RPMI8226 (cell line): Measurements from ENCODE around the gene TNN.
"Not testable (repeated sequence)": the region's sequence is repeated elsewhere in the genome, so short reads cannot be mapped to it uniquely, and the experiment has no call there.

ENCODE experiments used
- DNase-seq: peaks from one replicate; pipeline ENCODE4 v3.0.0-alpha.2; 2015

The TNN gene

DNA sequence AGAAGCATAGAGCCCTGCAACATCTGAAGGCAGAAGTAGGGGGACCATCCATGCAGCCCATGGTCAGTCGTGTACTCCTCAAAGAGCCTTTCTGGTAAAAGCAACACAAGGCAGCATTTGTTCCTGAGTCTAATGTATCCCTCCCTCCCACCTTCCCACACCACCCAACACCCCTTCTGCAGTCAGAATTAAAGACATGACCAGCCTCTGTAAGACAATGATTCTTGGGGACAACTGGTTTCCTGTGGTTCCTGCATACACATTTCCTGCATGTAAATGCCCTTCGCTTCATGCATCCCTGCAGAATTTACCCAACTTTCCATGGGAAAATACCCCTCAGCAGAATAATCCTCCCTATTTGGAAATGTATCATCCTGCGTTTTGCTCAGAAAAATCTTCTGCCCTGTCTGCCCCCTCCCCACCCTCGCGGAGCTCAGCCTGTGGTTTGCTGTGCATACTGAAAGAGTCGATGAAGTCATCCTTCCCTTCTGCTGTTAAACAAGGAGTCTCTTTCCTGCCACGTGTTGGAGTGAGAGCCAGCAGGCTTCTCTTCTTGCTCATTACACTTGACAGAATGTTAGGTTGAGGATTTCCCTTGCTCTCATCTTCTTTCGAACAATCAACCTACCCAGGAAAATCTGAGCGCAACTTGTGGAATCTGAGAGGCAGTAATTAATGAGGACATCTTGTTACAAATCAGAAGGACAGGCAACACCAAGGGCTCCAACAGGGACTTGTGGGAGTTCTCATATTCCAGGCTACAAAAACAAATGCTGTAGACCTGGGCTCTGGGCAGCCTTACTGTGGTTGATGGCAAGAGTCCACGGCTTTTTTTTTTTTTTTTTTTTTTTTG, 4.7 kb downstream of the TNN start:
- DNase-seq: peak; percentile 77

DNA sequence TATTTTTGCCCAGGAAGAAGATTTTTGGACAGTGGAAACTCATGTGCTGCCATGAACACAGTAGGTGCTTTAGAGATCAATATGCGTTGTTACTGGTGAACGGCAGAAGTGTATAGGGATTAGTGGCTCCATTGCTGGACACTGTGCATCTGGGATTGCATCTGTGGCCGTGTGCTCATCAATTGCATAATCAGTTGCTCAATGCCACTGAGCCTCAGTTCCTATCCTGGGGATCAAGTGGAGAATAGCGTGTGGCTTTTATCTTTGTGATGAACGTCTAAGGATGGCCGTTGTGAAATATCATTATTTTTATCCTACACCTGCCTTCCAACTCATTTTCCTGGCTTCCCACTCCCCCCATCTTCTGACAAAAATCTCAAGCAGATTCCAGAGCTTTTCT, 5.4 kb downstream of the TNN start:
- no peak for DNase-seq

DNA sequence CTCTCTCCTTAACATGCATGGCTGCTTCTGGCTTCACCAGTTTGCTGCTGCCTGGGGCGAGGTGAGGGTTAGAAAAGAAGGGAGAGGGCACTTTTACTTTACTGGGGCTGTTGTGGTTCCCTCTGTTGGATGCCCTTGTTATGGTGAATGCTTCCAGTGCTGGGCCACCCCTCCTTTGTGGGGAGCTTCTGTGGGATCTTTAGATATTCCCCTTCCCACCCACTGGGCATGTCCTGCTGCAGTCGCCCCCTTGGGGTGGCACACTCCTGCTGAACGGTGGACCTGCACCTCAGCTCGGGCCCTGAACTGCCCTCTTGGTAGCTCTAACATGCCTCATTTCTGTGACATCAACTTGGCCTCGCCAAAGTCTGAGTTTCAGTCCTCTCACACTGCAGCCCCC, 6.0 kb downstream of the TNN start:
- DNase-seq: no peak

DNA sequence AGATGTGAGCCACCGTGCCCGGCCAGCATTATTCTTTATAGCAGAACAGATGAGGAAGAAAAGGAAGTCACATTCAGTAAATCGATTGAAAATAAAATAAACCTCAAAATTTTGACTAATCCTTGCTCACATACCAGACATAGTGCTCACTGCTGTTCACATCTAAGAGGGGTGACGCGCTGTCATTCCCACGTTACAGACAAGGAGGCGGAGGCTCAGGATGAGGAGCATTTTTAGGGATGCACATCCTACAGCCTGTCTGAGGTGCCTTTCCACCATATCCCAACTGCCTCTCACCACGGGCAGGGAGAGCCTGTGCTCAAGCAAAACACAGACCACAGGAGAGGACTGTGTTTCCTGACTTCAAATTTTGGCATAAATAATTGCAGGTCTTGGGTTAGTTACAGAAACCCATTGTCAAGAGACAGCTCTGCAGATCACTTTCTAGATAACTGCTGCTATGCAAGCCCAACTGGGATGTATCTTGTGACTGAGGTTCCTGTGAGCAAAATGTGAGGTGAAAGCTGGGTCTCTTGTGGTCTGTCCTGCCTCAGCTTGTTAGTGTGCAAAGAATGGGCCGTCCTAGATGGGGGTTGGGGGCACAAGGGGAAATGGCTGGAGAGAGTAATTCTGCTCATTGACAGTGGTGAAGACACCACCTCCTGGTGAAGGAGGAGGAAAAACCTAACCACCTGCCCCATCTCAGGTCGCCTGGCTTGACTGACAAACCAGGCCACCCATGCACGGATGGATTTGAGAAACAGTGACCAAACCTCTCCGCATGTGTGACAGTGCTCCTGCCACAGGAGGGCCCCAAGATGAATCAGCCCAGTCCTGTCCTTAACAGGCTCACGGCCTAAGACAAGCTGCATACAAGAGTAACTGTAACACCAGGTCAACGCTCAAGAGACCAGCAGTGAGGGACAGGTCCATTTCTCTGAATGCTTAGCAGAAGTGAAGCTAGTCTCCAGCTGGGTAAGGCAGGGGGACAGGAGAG, 8.2 kb downstream of the TNN start:
- no peak for DNase-seq

DNA sequence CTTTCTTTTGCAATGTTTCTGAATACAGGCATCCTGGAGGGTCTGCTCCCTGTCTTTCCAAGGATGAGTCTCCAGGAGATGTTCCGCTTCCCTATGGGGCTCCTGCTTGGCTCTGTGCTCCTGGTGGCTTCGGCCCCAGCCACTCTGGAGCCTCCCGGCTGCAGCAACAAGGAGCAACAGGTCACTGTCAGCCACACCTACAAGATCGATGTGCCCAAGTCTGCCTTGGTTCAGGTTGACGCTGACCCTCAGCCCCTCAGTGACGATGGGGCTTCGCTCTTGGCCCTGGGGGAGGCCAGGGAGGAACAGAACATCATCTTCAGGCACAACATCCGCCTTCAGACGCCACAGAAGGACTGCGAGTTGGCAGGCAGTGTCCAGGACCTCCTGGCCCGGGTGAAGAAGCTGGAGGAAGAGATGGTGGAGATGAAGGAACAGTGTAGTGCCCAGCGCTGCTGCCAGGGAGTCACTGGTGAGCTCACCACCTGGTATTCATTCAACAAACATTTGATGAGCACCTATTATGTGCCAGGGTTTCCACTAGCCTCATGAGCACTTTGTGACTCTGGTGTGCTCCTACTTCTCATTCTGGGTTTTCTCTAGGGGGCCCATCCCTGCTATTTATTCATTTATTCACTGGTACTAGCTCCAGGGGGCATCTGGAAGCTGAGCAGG, 9.9 kb downstream of the TNN start:
- DNase-seq: no peak

DNA sequence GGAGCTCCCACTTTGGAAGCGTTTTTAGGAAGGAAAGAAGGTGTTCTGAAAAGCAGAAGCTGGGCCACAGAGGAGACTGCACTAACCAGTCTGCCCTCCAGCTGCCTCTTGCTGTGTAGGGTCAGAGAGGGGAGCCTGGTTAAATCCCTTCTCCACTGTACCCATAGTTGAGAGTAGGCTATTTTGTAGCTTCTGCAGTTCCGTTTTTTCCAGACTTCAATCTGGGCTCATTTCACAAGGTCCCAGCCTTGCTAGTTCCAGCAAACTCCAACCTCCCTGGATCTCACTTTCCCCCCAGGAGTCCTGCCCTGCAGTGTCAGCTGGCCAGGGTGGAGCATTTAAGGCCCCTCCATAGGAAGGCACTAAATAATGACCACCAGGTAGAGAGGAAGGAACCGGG, 11.0 kb downstream of the TNN start:
- no peak for DNase-seq

DNA sequence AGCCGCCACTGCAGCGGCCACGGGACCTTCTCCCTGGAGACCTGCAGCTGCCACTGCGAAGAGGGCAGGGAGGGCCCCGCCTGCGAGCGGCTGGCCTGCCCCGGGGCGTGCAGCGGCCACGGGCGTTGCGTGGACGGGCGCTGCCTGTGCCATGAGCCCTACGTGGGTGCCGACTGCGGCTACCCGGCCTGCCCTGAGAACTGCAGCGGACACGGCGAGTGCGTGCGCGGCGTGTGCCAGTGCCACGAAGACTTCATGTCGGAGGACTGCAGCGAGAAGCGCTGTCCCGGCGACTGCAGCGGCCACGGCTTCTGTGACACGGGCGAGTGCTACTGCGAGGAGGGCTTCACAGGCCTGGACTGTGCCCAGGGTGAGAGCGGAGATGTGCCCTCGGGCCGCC, 11.7 kb downstream of the TNN start:
- no peak for DNase-seq

DNA sequence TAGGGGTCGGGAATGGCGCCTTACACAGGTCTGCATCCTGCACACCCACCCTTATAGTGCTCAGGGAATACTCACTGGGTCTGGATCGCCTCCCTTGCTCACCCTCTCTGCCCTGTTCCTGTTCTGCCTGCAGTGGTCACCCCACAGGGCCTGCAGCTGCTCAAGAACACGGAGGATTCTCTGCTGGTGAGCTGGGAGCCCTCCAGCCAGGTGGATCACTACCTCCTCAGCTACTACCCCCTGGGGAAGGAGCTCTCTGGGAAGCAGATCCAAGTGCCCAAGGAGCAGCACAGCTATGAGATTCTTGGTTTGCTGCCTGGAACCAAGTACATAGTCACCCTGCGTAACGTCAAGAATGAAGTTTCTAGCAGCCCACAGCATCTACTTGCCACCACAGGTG, 12.4 kb downstream of the TNN start:
- DNase-seq: no peak

DNA sequence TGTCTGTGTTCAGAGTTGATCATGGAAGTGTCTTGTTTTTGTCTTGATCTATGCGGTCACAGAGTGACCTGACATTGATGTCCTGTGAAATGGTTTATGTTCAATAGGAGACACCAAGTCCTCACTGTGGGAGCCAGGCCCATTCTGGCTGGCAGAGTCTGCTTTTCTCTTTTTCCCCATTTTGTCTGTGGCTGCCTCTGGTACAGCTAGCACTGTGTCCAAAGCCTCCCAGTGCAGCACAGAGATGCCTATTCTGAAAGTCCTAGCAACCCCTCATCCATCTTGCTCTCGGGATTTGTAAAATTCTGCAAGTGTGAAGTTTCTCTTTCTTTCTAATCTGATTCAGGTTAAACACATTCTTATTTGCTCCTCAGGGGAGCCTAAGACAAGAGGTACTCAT, 14.3 kb downstream of the TNN start:
- peak; percentile 1 for DNase-seq

DNA sequence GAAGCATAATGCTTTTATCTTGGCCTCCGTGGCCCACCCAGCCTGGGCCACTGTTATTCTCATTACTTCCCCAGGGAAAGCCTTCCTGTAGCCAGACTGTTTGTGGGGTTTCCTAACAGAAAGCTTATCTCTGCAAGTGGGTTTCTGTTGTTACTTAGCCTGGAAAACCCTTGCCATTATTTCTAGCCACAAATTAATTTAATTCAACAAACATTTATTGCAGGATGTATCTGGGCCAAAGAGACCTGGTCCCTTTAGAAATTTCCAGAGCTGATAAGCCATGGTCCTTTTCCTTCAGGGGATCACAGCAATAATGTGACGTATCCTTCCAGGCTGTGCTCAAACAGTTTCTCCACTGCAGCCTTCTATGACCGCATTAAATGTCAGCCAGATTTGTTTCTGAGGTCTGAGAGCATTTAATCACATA, 20.9 kb downstream of the TNN start:
- no peak for DNase-seq

DNA sequence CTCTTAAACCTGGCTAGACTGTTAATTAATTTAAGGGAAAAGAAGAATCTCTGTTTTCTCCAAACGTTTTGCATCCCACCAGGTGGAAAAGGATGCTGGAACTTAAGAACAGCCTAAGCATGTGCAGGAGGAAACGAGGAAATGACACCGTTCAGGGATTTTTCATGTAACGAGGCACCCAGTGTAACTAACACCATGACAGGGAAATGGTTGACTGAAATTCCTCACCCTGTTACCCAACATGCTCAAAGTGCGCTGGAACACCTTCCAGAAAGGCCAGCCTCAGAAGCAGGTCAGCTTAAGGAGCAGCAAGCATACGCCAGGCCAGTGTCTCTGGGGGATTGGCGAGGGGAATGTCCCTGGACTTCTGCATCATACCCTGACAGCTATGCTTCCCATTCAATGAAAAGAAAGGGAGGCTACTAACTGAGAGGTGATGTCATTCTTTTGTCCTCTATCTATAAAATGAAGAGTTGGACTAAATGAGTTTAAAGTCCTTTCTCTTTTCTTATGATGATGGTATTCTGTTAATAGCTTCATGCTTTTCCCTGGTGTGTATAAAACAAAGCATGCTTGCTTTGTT, 21.6 kb downstream of the TNN start:
- peak; percentile 1 for DNase-seq

DNA sequence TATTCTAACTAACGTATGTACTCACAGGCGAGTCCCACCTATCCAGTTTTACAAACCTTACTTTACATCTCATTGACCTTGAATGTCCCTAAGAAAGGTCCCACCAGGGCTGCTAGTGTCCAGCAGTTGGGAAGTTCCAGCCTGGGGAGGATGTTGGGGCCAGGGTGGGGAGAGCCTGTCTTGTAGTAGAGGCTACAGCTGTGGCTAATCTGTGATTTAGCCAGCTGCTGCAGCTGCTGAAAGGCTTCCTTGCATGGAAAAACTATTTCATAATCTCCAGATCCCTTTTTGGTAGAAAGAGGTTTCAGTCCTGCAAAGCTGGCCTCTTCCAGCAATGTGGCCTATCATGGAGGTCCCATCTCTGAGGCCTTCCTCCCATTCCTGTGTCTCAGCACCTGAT, 23.1 kb downstream of the TNN start:
- DNase-seq: peak; percentile 0

DNA sequence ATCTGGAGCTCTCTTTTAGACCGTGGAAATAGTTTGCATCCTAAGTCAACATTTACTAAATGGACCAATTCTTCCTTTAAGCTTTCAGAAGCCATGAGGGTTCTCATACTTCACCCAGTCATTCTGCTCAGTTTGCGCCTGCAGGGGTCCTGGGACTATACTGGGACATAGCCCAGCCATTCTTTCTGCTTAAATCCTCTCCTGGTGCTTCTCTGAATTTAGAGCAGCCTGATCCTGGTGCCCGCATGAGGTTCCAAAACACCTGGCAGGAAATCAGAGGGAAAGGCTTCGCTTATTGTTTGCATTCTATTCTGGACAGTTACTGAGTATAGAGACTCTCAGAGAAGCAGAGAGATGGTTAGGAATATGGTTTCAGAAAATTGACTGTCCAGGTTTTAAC, 27.0 kb downstream of the TNN start:
- no peak for DNase-seq

DNA sequence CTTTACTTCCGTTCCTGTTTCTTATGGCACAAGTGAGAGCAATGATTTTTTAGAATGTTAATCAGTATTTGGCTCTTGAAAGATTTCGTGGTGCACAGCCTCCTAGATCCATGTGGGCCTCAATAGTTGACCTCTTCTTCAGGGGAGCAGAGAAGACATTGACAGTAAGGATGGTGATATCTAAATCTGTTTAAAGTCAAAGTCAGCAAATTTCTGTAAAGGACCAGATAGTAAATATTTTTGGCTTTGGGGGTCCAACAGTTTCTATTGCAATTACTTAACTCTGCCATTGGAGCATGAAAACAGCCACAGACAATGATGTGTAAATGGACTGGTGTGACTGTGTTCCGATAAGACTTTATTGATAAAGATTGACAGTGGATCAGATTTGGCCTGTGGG, 27.4 kb downstream of the TNN start:
- no peak for DNase-seq

DNA sequence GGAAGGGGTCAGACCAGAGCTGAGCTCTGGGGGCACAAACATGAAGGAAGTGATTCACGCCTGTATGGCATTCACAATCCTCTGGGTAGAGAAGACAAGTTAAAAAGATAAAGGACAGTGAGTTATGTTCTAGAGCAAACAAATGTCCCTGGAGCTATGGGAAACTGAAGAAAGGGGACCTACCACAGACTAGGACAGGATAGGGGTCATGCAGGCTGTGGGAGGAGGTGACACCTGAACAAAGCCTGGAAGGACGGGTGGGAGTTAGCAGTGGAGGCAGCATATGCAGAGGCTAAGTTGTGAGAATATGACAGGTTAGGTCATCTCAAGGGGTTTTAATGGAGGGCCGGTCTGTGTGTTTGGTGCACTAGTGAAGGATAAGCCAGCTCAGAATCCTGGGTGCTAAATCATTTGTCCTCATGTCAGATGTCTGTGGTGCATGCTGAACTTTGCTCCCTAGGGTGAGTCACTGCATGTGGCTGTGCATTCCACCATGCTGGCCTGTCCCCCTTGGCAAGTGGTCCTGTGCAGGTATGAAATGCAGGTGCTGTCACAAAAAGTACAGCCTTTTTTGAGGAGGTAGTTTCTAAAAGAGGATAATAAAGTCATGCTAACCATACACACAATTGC, 28.5 kb downstream of the TNN start:
- DNase-seq: no peak

DNA sequence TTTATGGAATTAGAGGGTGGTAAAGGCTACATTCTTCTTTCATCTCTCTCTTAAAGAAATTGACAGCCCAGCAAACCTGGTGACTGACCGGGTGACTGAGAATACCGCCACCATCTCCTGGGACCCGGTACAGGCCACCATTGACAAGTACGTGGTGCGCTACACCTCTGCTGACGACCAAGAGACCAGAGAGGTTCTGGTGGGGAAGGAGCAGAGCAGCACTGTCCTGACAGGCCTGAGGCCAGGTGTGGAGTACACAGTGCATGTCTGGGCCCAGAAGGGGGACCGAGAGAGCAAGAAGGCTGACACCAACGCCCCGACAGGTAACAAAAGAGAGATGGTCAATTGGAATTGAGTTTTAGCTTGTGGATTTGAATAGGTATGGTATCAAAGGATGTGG, 29.7 kb downstream of the TNN start:
- no peak for DNase-seq

DNA sequence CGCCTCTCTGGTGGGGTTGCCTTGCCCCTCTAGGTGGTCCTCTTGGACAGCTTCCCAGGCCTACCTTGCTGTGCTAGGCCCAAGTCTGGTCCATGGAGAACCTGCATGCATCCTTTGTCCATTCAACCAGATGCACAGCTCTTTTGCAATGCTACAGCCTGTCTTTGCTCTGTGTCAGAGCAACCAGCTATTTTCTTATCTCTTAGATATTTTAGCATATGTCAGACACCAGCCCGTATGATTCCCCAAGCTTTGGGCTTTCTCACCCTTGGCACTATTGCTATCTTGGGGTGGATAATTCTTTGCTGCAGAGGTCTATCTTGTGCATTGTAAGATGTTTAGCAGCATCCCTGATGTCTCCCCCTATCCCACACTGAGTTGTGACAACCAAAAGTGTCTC, 32.3 kb downstream of the TNN start:
- DNase-seq: no peak

DNA sequence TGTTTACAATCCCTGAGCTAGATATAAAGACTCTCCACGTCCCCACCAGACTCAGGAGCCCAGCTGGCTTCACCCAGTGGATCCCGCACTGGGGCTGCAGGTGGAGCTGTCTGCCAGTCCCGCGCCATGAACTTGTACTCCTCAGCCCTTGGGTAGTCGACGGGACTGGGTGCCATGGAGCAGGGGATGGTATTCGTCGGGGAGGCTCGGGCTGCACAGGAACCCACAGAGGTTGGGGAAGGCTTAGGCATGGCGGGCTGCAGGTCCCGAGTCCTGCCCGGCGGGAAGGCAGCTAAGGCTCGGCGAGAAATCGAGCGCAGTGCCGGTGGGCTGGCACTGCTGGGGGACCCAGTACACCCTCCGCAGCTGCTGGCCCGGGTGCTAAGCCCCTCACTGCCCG, 34.5 kb downstream of the TNN start:
- not testable (repeated sequence) for DNase-seq

DNA sequence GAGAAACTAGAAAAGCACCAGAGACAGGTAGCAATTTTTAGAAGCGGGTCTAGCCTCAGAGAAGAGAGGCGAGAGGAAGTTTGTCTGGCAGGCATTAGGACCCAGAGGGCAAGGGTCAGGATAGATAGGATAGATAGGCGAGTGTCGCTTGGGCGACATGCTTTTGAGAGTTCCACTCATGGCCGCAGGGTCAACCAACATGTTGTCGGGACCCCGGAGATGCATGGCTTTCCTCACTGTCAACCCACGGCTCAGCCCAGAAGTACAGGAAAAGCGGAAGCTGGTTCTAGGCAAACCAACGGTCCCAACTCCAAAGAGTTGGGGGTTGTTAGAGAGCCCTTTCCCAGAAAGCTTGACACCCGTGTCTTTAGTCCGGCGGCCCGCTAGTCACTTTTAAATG, 38.9 kb downstream of the TNN start:
- DNase-seq: not testable (repeated sequence)

DNA sequence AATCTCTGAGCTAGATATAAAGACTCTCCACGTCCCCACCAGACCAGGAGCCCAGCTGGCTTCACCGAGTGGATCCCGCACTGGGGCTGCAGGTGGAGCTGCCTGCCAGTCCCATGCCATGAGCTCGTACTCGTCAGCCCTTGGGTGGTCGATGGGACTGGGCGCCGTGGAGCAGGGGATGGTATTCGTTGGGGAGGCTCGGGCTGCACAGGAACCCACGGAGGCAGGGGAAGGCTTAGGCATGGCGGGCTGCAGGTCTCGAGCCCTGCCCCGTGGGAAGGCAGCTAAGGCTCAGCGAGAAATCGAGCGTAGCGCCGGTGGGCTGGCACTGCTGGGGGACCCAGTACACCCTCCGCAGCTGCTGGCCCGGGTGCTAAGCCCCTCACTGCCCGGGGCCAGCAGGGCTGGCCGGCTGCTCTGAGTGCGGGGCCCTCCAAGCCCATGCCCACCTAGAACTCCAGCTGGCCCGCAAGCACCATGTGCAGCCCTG, 40.7 kb downstream of the TNN start:
- not testable (repeated sequence) for DNase-seq

DNA sequence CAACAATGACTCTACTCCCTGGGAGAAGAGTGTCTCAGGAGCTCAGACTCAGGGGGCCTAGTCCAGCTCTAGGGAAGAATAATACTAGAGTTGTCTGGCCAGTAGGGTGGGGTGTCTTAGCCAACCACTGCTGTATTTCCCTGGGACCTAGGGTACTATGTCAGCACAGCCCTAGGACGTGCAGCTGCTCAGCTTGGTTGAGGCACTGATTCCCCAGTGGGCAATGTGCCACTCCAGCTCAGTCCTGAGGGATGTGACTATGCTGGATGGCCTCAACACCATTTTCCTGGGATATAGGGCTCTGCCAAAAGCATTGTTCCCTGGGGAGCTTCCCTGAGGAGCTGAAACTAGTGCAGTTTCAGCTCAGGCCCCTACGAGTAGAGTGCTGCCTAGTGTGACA, 47.4 kb downstream of the TNN start:
- no peak for DNase-seq

DNA sequence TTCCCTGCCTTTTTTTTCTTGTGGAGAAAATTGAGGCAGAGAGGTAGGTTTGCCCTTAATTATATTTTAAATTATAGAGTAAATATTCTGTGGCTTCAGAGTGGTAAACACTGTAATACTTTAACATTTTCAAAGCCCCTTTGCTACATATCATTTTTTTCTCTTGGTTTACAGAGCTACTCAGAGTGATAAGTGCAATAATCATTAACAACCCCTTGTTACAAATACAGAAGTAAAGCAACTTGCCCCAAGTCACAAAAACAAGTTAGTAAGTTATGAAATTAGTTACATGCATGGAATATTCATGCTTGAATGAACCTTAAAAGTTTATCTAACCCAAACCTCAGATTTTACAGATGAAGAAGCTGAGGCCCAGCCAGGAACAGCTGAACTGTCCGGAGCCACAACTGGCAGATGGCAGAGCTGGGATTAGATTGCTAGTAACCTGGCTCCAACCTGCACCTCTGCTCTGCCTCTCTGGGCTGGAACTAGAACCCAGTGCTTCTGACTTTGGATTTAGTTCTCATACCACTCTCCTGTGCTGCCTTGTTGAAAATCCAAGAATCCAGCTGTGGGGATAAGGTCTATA, 48.7 kb downstream of the TNN start:
- DNase-seq: no peak
